ENCODE results near the gene PDE10A.

PDE10A gene

DNA sequence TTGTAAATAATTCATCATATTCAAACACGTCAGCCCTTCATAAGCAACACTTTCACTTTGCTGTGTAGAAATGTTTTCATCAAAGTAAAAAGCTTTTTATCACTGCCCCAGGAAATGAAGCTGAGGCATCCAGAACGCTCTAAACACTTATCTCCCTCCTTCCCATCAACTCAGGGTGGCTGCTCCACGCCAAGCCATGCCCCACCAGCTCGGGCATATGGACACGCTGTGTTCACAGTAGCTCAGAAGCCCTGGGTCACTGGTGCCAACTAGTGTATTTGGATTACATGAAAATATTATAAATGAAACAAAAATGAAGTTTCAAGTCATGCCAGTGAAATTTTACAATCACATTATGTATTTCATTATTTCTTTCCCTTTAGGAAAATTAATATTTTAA, 10.3 kb downstream of the PDE10A start:
- no peak for DNase-seq (ENCODE audit: low spot score)
- in situ Hi-C loops (cut with MboI; ENCODE audit: low sequenced_read_pairs, unreplicated experiment) = no loop called here
- TF ChIP-seq, protein P1, sequence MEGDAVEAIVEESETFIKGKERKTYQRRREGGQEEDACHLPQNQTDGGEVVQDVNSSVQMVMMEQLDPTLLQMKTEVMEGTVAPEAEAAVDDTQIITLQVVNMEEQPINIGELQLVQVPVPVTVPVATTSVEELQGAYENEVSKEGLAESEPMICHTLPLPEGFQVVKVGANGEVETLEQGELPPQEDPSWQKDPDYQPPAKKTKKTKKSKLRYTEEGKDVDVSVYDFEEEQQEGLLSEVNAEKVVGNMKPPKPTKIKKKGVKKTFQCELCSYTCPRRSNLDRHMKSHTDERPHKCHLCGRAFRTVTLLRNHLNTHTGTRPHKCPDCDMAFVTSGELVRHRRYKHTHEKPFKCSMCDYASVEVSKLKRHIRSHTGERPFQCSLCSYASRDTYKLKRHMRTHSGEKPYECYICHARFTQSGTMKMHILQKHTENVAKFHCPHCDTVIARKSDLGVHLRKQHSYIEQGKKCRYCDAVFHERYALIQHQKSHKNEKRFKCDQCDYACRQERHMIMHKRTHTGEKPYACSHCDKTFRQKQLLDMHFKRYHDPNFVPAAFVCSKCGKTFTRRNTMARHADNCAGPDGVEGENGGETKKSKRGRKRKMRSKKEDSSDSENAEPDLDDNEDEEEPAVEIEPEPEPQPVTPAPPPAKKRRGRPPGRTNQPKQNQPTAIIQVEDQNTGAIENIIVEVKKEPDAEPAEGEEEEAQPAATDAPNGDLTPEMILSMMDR (IDR thresholded peaks at IDR 0.05; ENCODE audit: borderline replicate concordance, control extremely low read depth, extremely low read depth, insufficient read depth, missing control alignments) = no peak

DNA sequence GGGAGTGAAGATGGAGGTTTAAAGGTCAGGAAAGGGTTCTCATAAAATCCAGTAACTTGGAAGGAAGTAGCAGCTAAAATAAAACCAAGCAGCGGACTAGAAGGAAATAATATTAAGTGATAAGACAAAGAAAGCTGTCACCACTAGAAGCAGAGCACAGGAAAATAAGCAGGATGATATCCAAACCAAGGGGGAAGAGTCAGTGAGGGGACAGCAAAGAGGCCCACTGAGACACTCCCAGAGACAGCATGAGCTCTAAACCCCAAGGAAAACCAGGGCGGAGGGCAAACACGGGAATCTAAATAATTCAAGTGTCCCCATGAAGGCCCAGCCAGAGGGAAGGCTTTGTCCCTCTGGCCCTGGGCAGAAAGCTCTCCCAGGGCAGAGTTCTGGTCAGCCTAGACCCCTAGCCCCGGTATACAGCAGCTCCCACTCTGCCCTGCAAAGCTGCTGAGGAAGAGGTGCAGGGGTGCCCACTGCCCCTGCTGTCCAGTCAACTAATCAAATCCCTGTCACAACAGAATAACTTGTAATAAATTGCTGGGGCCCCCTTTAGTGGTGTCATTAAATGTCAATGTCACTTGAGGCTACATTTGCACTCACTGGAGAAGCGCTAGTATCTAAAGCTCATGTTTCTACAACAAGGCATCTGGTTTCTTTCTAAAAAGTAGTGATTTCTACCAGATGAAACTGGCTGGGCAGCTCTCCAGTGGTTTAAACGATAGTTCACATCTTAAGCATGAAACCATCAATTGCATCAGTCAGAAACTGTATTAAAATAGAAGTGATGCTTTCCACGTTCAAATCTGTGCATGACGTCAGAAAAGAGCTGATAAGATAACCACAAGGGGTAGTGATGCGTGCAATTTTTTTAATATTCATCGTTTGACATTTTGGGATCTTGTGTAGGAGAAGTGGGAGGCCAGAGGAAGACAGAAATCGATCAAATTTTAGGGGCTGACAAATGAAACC, 13.6 kb downstream of the PDE10A start:
- in situ Hi-C loops (cut with MboI; ENCODE audit: low sequenced_read_pairs, unreplicated experiment) = no loop called here
- no peak for DNase-seq (ENCODE audit: low spot score)
- TF ChIP-seq, protein P1 (IDR thresholded peaks at IDR 0.05; ENCODE audit: borderline replicate concordance, control extremely low read depth, extremely low read depth, insufficient read depth, missing control alignments) = no peak

DNA sequence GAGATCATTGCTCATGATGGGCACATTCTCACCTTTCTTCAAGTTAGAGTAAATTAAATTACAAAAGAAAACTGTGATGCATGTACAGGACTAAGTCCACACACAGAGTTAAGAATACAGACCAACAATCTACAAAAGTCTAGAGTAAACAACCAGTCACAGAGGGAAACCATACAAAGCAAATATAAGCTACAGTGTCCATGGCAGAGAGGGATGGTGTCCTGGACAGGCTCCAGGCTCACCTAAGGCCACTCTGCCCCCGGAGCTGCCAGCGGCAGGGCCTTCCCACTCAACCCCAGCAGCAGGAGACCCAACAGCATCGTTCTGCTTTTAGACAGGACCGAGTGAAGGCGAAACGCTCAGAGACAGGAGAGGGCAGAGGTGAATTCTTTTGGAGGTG, 16.0 kb downstream of the PDE10A start:
- in situ Hi-C loops (cut with MboI; ENCODE audit: low sequenced_read_pairs, unreplicated experiment) = no loop called here
- TF ChIP-seq, protein P1 (IDR thresholded peaks at IDR 0.05; ENCODE audit: borderline replicate concordance, control extremely low read depth, extremely low read depth, insufficient read depth, missing control alignments) = no peak
- no peak for DNase-seq (ENCODE audit: low spot score)

DNA sequence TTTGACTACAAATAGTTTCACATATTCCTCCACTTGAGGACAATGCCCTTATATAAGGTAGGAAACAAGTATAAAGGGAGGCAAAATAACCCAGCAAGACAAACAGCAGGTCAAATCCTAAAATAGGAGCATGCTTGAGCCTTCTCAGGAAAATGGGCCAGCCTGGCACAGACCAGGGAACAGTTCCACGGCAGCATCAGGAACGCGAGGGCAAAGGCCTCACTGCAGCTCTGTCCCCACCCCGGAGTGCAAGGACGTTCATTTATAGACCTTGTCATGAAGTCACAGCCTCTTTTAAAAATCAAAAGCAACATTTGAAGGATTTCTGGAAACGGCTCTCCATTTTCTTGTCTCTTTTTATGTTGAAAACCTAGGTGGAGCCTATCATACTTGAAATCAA, 17.1 kb downstream of the PDE10A start:
- DNase-seq (ENCODE audit: low spot score) = no peak
- TF ChIP-seq, protein P1 (IDR thresholded peaks at IDR 0.05; ENCODE audit: borderline replicate concordance, control extremely low read depth, extremely low read depth, insufficient read depth, missing control alignments) = no peak
- in situ Hi-C loops (cut with MboI; ENCODE audit: low sequenced_read_pairs, unreplicated experiment) = no loop called here

DNA sequence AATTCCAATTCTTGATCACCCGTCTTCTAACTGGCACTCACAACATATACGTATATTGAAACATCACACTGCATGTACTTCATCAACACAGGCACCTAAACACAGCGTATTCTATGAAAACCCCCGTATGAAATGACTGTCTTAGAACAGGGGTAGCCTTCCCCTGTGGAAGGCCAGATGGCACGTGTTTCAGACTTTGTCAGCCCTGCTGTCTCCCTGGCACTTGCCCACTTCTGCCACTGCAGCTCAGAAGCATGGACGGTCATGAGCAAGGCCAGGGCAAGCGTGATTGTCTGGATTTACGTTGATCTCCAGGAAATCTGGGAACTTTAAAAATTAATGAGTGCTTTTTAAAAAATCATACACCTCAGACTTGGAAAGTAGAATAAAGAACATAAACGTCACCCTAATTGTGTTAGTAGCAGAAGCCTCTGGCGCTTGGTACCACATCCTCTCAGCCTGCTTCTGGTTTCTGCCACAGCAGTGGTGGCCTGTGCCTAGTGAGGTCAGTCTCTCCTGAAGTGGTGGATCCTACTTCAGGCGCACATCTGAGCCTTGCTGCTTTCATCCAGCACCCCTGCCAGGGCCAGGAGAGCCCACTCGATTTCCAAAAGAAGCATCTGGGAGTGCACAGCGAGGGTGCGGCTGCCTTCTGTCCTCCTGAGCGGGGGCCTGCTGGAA, 18.3 kb downstream of the PDE10A start:
- no peak for DNase-seq (ENCODE audit: low spot score)
- in situ Hi-C loops (cut with MboI; ENCODE audit: low sequenced_read_pairs, unreplicated experiment) = no loop called here
- TF ChIP-seq, protein P1 (IDR thresholded peaks at IDR 0.05; ENCODE audit: borderline replicate concordance, control extremely low read depth, extremely low read depth, insufficient read depth, missing control alignments) = no peak

DNA sequence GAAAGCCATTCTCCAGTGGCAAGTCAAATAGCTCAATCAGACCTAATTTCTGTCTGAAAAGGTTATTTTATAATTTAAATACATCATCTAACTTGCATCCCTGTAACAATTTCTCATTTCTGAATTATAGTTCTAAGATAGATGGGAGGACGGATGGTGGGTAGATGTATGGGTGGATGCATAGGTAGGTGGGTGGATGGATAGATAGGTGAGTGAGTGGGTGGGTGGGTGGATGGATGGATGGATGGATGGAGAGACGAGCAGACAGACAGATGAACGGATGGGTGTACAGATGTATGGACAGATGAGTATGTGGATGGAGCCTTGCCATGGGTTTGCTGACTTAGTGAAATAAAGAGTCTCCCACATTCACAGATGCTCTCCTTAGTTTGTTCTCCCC, 20.0 kb downstream of the PDE10A start:
- in situ Hi-C loops (cut with MboI; ENCODE audit: low sequenced_read_pairs, unreplicated experiment) = no loop called here
- no peak for DNase-seq (ENCODE audit: low spot score)
- TF ChIP-seq, protein P1 (IDR thresholded peaks at IDR 0.05; ENCODE audit: borderline replicate concordance, control extremely low read depth, extremely low read depth, insufficient read depth, missing control alignments) = no peak

Measured in GM13976 (cell line).